GM19463 (cell line): Measurements from ENCODE around the gene HYAL1.

Experiments
- ATAC-seq: cut with Tn5 transposase; IDR thresholded peaks from one replicate; pipeline ENCODE4 v1.9.1; 2021; ENCODE audit warnings: mild to moderate bottlenecking, moderate library complexity; ENCODE audit not compliant: unreplicated experiment

The HYAL1 gene

DNA sequence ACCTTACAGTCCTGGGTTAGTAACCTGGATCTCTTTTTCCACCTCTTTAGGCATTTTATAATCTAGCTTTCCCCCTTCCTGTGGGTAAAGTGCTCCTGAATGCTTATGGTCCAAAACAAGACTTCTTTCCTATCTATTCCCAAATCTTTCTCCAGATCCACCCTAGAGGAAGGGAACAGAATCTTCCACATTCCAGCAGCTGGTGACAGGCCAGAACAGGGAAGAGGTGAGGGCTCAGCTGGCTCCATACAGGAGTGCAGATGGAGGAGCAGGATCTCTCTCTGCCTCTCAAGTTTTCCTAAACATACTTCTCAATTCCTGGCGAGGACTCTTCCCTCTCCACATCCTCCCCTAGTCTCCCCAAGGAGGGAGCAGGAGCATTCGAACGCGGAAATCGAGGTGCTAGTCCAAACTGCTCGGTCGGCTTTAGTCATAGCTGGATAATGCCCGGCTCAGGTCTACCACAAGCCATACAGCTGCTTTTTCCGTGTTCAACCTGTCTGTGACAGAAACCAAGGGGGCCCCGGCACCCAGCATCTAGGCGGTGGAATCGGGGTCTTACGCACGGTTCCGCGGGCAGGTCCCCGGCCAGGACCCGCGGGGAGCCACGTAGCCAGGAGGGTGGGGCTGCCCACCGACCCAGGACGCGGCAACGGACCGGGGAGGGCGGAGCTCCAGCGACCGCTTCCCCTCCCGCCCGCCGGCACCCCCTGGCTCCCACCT lies 33.2 kb upstream of the HYAL1 start:
- ATAC-seq: peak; percentile 21

DNA sequence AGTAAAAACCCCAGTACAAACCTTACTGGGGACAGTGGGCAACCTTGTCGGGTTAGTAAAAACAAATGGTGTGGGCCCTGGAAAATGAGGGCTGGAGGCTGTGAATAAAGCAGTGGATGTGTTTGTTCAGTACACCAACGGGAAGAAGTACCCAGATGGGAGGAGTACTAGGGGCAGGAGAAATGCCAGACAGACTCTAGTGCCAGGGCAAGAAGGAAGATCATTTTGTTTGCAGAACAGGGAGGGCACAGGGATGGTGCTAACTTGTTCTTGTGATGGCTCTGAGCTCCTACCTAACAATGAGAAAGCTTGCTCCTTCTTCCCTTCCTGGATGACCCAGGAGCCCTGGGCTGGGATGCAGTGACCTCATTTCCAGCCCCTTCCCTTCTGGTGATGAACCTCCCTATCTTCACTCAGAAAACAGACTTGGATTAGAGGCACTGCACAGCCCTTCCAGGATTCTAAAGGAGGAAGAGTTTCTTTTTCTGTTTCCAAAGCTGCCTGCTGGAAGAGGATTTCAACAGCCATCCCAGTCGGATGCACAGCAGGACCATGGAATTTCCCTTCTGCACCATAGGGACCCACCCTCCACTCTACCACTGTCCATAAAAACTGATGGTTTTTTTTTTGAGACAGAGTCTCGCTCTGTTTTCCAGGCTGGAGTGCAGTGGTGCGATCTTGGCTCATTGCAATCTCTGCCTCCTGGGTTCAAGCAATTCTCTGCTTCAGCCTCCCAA lies 31.1 kb upstream of the HYAL1 start:
- ATAC-seq: no peak

- ATAC-seq: no peak
These were observed 30.5 kb upstream of the HYAL1 start for GRCh38 chr3:50333744-50334328.

DNA sequence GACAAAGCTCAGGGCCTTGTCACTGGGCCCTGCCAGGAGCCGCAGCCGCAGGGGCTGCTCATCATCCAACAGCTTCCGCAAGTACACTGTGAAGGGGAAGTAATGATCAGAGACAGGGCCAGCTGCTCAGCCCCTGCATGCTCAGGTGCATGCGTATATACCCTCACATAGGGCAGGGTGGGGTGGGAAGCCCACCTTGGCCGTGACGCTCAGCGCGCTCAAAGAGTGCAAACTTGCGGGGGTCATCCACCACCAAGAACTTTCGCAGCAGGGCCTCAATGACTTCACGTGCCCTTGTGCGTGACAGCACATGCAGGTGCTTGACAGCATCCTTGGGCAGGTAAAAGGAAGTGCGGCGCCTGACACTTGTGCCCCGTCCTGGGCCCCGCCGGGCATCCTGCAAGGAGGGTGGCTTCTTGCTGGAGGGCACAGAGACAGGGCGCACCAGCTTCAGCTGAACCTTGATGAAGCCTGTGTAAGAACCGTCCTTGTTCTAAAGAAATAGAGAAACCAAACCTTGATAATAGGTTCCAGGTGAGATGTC lies 28.1 kb upstream of the HYAL1 start:
- no peak for ATAC-seq

GRCh38 chr3:50330330-50330729 lies 27.0 kb upstream of the HYAL1 start:
- ATAC-seq: no peak

GRCh38 chr3:50327943-50328691 lies 24.7 kb upstream of the HYAL1 start, which contains the start of gene TUSC2:
Gene TUSC2 (minus strand): TSS chr3:50328223. CDS start chr3:50328099, 124 bp downstream.
- peak; percentile 97 for ATAC-seq

GRCh38 chr3:50327129-50327528 lies 23.8 kb upstream of the HYAL1 start:
- no peak for ATAC-seq

DNA sequence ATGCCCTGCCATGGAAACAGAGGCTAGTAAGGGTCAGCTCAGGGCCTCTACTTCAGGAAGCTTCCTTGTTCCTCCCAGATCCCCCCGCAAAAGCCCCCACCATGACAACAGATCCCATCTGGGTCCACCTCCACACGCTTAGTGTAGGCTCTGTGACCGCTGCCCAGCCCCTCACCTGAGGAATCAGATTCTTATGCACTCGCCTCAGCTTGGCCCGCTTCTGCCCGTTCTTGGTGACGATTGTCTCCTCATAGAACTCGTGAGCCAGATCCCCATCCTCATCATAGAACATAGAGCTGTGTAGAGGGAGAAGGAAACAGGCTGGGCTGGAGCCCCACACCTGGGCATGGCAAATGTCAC lies 22.8 kb upstream of the HYAL1 start:
- no peak for ATAC-seq

- no peak for ATAC-seq
These were observed 22.3 kb upstream of the HYAL1 start for GRCh38 chr3:50325497-50326181.

GRCh38 chr3:50325113-50325480 lies 21.7 kb upstream of the HYAL1 start:
- no peak for ATAC-seq

GRCh38 chr3:50324351-50325112 lies 21.2 kb upstream of the HYAL1 start:
- ATAC-seq: no peak

DNA sequence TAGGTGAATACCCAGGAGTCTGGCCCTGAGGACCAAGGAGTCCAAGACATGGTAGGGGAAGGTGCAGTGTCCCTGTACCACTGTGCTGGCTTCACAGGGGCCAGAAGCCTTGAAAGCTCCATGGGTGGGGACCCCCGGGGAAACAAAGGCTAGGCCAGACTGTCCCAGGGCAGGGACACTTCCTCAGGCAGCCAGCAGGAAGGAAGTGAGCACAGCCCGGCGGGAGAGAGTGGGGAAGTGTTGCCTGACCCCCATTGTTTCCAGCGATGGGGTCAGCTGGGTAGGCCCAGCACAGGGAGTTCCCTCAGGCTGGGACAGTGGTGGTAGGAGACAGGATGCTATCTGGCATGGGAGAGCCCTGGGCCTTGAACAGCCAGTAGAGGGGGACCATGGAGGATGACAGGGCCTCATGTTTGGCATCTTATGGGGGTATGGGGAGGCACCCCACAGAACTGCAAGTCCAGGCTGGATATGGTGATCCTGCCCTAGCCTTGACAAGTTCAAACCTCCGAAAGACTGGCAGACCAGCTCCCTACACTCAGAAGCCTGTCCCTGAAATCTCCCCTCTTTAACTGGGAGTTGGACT lies 20.3 kb upstream of the HYAL1 start:
- no peak for ATAC-seq

DNA sequence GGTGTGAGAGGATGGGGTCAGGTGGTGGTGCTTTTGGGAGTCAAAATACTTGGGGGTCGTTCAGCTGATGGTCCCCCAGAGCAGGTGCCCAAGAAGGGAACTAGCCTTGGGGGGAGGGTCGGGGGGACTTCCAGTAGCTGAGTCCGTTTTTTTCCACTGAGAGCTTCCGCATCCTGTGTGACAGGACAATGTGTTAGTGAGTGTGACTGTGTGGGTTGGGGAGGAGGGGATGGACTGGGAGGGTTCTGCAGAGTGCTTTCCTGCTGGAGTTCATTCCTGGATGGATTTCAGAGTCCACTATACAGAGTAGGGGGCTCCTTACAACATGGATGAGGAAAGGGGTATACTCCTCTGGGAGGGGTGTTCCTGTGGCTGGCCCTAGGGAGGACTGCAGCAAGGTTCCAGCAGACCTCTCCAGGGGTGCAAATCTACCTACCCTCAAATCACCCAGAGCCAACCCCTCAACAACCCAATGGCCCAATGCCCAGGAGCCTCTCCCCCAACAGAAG lies 19.8 kb upstream of the HYAL1 start:
- no peak for ATAC-seq

DNA sequence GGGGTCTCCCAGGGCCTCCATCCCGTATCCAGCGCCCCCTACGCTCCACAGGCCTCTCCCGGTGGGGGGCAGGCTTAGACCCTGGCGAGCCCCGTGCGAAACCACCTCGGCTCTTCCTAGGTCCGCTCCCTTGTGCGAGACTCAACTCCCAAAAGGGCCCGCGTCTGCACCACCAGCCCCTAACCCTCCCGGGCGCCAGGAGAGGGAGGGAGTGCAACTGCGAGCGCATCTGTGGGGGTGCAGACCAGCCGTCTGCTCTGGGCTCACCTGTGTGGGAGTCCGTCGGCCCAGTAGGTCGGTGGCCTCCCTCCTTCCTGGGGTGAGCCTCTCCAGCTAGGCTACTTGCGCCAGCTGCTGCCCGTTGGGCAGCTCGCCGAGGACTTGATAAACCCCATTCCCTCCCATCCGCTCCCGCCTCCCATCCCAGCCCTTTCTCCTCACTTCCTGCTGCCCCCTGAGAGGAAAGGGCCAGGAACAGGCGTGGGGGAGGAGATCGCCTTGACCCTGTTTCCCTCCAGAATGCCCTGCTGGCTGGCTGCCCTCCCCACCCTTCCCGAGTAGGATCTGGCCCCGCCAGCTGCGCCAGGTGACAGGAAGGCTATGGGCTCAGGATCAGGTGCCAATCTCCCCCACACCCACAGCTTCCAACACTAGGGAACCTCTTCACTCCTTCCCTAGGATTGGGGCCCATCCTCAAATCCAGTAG lies 19.2 kb upstream of the HYAL1 start, which contains the start of gene HYAL2:
HYAL2 (minus strand) TSS at position 360 of the 706 bp plus-strand sequence. CDS start 2,256 bp downstream, outside the sequence.
- ATAC-seq: no peak

DNA sequence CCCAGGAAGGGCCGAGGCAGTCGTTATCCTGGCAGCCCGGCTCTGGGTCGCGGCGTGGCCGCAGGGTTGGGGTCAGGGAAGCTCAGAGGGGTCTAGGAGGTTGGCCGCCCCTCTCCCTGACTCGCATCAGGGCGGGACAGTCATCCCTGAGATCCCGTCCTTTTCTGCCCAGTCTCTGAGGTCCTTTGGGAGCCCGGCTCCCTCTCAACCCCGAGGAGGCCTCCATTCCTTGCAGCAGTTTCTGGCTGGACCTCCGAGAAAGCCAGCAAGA lies 18.7 kb upstream of the HYAL1 start:
- no peak for ATAC-seq

- peak; percentile 88 for ATAC-seq
These were observed 18.2 kb upstream of the HYAL1 start for GRCh38 chr3:50321336-50322114.

DNA sequence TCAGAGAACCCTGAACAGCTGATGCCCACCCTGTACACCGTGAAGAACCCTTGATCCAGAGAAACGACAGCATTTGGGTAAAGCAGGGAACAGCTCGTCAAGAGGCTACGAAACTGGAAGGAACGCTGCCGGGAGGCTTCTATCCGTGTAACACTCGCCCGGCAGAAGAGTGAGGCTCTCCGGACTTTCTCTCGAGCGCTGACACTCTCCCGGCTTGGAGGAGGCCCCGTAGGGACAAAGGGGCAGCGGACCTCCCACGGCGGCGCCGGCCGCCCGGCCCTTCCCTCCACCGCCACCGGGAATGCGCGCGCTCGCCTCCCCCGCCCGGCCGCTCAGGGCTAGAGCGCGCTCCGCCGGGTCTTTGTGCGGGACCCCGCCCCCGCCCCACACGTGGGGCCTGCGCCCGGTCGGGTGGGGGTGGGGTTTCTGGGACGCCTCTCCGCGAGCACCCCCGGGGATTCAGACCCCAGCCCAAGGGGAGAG lies 17.5 kb upstream of the HYAL1 start:
- peak; percentile 59 for ATAC-seq
